Neutrophil (primary cell): ENCODE results near the gene NUPR1.
"Not testable (repeated sequence)": the region's sequence is repeated elsewhere in the genome, so short reads cannot be mapped to it uniquely, and the experiment has no call there.

Experiments used
- H3K27ac ChIP-seq: fragments of 200-600 bp; sonication (generic); 2 replicates; pipeline ENCODE4 v1.5.1; 2016; ENCODE audit warnings: mild to moderate bottlenecking, moderate library complexity
- H3K27me3 ChIP-seq: fragments of 200-600 bp; sonication (generic); 2 replicates; pipeline ENCODE4 v1.6.0; 2016; ENCODE audit warnings: mild to moderate bottlenecking
- H3K36me3 ChIP-seq: fragments of 200-600 bp; sonication (generic); 2 replicates; pipeline ENCODE4 v1.5.1; 2017
- H3K4me1 ChIP-seq, 2 experiments: fragments of 200-600 bp in 1 of 2; sonication (generic) in 1 of 2; 1 replicate in 1 of 2; 2 replicates in 1 of 2; pipeline versions ENCODE4 v1.5.1 to v1.6.1; 2013 to 2016; ENCODE audit warnings: low read depth in 1 of 2, low read length in 1 of 2, mild to moderate bottlenecking in 1 of 2, moderate library complexity in 1 of 2; ENCODE audit not compliant: control insufficient read depth in 1 of 2, insufficient read depth in 1 of 2
- H3K4me3 ChIP-seq, 2 experiments: fragments of 200-600 bp in 1 of 2; sonication (generic) in 1 of 2; 1 replicate in 1 of 2; 2 replicates in 1 of 2; pipeline ENCODE4 v1.5.1; 2013 to 2016; ENCODE audit warnings: low read depth in 1 of 2, low read length in 1 of 2, mild to moderate bottlenecking in 1 of 2, moderate library complexity in 1 of 2
- H3K9me3 ChIP-seq: fragments of 200-600 bp; sonication (generic); 2 replicates; pipeline ENCODE4 v1.5.1; 2016
- CTCF ChIP-seq: fragments of 200-600 bp; sonication (generic); IDR thresholded peaks from 2 replicates; pipeline ENCODE4 v1.5.1; 2016; ENCODE audit warnings: antibody characterized with exemption

The NUPR1 gene

GRCh38 chr16:28569021-28569420 is 30.2 kb upstream of the NUPR1 start:
- Histone ChIP-seq H3K4me1 (peaks cover 13% of the 10 kb centered on the region in 2 experiments), H3K27ac (no peak overlapping the region), H3K9me3 (no peaks in the 10 kb centered on the region), H3K4me3 (no peak overlapping the region), H3K27me3 (no peaks in the 10 kb centered on the region), H3K36me3 (no peaks in the 10 kb centered on the region)
- no peak for TF ChIP-seq CTCF

- H3K9me3 ChIP-seq, result no peaks in the 10 kb centered on the region
Observed at GRCh38 chr16:28567292-28567691, 28.5 kb upstream of the NUPR1 start.

GRCh38 chr16:28566233-28566925 is 27.6 kb upstream of the NUPR1 start:
- not testable (repeated sequence) for H3K27me3 ChIP-seq, H3K4me1 ChIP-seq, H3K4me3 ChIP-seq, H3K9me3 ChIP-seq, H3K36me3 ChIP-seq, H3K27ac ChIP-seq

More at GRCh38 chr16:28567292-28567691, 28.5 kb upstream of the NUPR1 start:
- Histone ChIP-seq H3K27ac (no peak overlapping the region), H3K36me3 (no peaks in the 10 kb centered on the region), H3K27me3 (no peaks in the 10 kb centered on the region), H3K4me1 (no peaks in the 10 kb centered on the region), H3K4me3 (no peak overlapping the region)
- no peak for TF ChIP-seq CTCF

- Histone ChIP-seq H3K27me3 (no peaks in the 10 kb centered on the region), H3K36me3 (no peaks in the 10 kb centered on the region), H3K4me1 (no peaks in the 10 kb centered on the region), H3K9me3 (no peaks in the 10 kb centered on the region), H3K27ac (no peak overlapping the region), H3K4me3 (no peak overlapping the region)
- TF ChIP-seq CTCF, result no peak
Observed at GRCh38 chr16:28563218-28563617, 24.4 kb upstream of the NUPR1 start.

GRCh38 chr16:28562199-28562598 is 23.4 kb upstream of the NUPR1 start:
- Histone ChIP-seq H3K4me1 (no peaks in the 10 kb centered on the region), H3K27me3 (no peaks in the 10 kb centered on the region), H3K9me3 (no peaks in the 10 kb centered on the region), H3K4me3 (no peak overlapping the region), H3K36me3 (peaks cover 1% of the 10 kb centered on the region), H3K27ac (no peak overlapping the region)
- TF ChIP-seq CTCF, result no peak

GRCh38 chr16:28561557-28562187 is 22.9 kb upstream of the NUPR1 start:
- Histone ChIP-seq H3K27me3 (no peaks in the 10 kb centered on the region), H3K36me3 (peaks cover 4% of the 10 kb centered on the region), H3K4me1 (no peaks in the 10 kb centered on the region), H3K27ac (no peak overlapping the region), H3K4me3 (no peak overlapping the region), H3K9me3 (no peaks in the 10 kb centered on the region)
- no peak for TF ChIP-seq CTCF
